ENCODE results near the gene EFCAB11.

The EFCAB11 gene

GRCh38 chr14:89775151-89775550, 179.4 kb downstream of the EFCAB11 start:
- no peaks in the 10 kb centered on the region for H3K27me3 Mint-ChIP-seq
- H3K27ac Mint-ChIP-seq = no peak overlapping the region
- H3K4me1 Mint-ChIP-seq (ENCODE audit: low read depth) = peaks cover 24% of the 10 kb centered on the region

GRCh38 chr14:89773644-89774316, 180.8 kb downstream of the EFCAB11 start:
- peak overlapping the region; percentile 64 for H3K4me3 Mint-ChIP-seq
- H3K27me3 Mint-ChIP-seq = no peaks in the 10 kb centered on the region
- peak overlapping the region; percentile 61 for H3K27ac Mint-ChIP-seq
- H3K9me3 Mint-ChIP-seq (ENCODE audit: low read depth) = no peaks in the 10 kb centered on the region
- H3K4me1 Mint-ChIP-seq (ENCODE audit: low read depth) = peaks cover 24% of the 10 kb centered on the region
- no peaks in the 10 kb centered on the region for H3K36me3 Mint-ChIP-seq

More at GRCh38 chr14:89775151-89775550, 179.4 kb downstream of the EFCAB11 start:
- H3K9me3 Mint-ChIP-seq (ENCODE audit: low read depth) = no peaks in the 10 kb centered on the region
- no peaks in the 10 kb centered on the region for H3K36me3 Mint-ChIP-seq
- H3K4me3 Mint-ChIP-seq = no peak overlapping the region

GRCh38 chr14:89773151-89773550, 181.4 kb downstream of the EFCAB11 start:
- peak overlapping the region; percentile 64 for H3K27ac Mint-ChIP-seq
- no peaks in the 10 kb centered on the region for H3K27me3 Mint-ChIP-seq
- no peaks in the 10 kb centered on the region for H3K36me3 Mint-ChIP-seq
- peaks cover 24% of the 10 kb centered on the region for H3K4me1 Mint-ChIP-seq (ENCODE audit: low read depth)
- H3K4me3 Mint-ChIP-seq = peak overlapping the region; percentile 64
- H3K9me3 Mint-ChIP-seq (ENCODE audit: low read depth) = no peaks in the 10 kb centered on the region

- no peaks in the 10 kb centered on the region for H3K36me3 Mint-ChIP-seq
- no peaks in the 10 kb centered on the region for H3K9me3 Mint-ChIP-seq (ENCODE audit: low read depth)
- H3K4me1 Mint-ChIP-seq (ENCODE audit: low read depth) = peaks cover 41% of the 10 kb centered on the region
- H3K27ac Mint-ChIP-seq = no peak overlapping the region
- H3K27me3 Mint-ChIP-seq = no peaks in the 10 kb centered on the region
- no peak overlapping the region for H3K4me3 Mint-ChIP-seq
Measured at GRCh38 chr14:89771251-89771650, 183.3 kb downstream of the EFCAB11 start.

- H3K36me3 Mint-ChIP-seq = peaks cover 4% of the 10 kb centered on the region
- peak overlapping the region; percentile 94 for H3K27ac Mint-ChIP-seq
- H3K4me3 Mint-ChIP-seq = peak overlapping the region; percentile 58
- peaks cover 47% of the 10 kb centered on the region for H3K4me1 Mint-ChIP-seq (ENCODE audit: low read depth)
- no peaks in the 10 kb centered on the region for H3K27me3 Mint-ChIP-seq
- H3K9me3 Mint-ChIP-seq (ENCODE audit: low read depth) = no peaks in the 10 kb centered on the region
Measured at GRCh38 chr14:89767861-89768268, 186.7 kb downstream of the EFCAB11 start.

GRCh38 chr14:89767131-89767530, 187.4 kb downstream of the EFCAB11 start:
- Mint-ChIP-seq H3K36me3 (peaks cover 4% of the 10 kb centered on the region), H3K27me3 (no peaks in the 10 kb centered on the region), H3K27ac (peak overlapping the region; percentile 94), H3K4me1 (ENCODE audit: low read depth) (peaks cover 49% of the 10 kb centered on the region), H3K4me3 (peak overlapping the region; percentile 58), H3K9me3 (ENCODE audit: low read depth) (no peaks in the 10 kb centered on the region)

- Mint-ChIP-seq H3K36me3 (peaks cover 4% of the 10 kb centered on the region), H3K4me3 (no peak overlapping the region)
Measured at GRCh38 chr14:89765346-89765745, 189.2 kb downstream of the EFCAB11 start.

GRCh38 chr14:89760086-89760485, 194.4 kb downstream of the EFCAB11 start:
- Mint-ChIP-seq H3K4me1 (ENCODE audit: low read depth) (peaks cover 28% of the 10 kb centered on the region), H3K4me3 (no peak overlapping the region), H3K27ac (no peak overlapping the region), H3K9me3 (ENCODE audit: low read depth) (peaks cover 5% of the 10 kb centered on the region), H3K27me3 (no peaks in the 10 kb centered on the region), H3K36me3 (peaks cover 8% of the 10 kb centered on the region)

More at GRCh38 chr14:89765346-89765745, 189.2 kb downstream of the EFCAB11 start:
- peaks cover 45% of the 10 kb centered on the region for H3K4me1 Mint-ChIP-seq (ENCODE audit: low read depth)
- H3K27ac Mint-ChIP-seq = no peak overlapping the region
- H3K9me3 Mint-ChIP-seq (ENCODE audit: low read depth) = no peaks in the 10 kb centered on the region
- H3K27me3 Mint-ChIP-seq = no peaks in the 10 kb centered on the region

- no peak overlapping the region for H3K27ac Mint-ChIP-seq
- H3K4me3 Mint-ChIP-seq = no peak overlapping the region
- peaks cover 7% of the 10 kb centered on the region for H3K36me3 Mint-ChIP-seq
- H3K9me3 Mint-ChIP-seq (ENCODE audit: low read depth) = peaks cover 5% of the 10 kb centered on the region
- H3K27me3 Mint-ChIP-seq = no peaks in the 10 kb centered on the region
- peaks cover 17% of the 10 kb centered on the region for H3K4me1 Mint-ChIP-seq (ENCODE audit: low read depth)
Measured at GRCh38 chr14:89757313-89757939, 197.1 kb downstream of the EFCAB11 start.

- H3K4me1 Mint-ChIP-seq (ENCODE audit: low read depth) = peaks cover 29% of the 10 kb centered on the region
- peaks cover 5% of the 10 kb centered on the region for H3K9me3 Mint-ChIP-seq (ENCODE audit: low read depth)
- H3K36me3 Mint-ChIP-seq = peaks cover 7% of the 10 kb centered on the region
- no peak overlapping the region for H3K27ac Mint-ChIP-seq
- H3K4me3 Mint-ChIP-seq = no peak overlapping the region
- H3K27me3 Mint-ChIP-seq = no peaks in the 10 kb centered on the region
Measured at GRCh38 chr14:89755816-89756215, 198.7 kb downstream of the EFCAB11 start.

- H3K4me3 Mint-ChIP-seq = no peak overlapping the region
- peaks cover 33% of the 10 kb centered on the region for H3K4me1 Mint-ChIP-seq (ENCODE audit: low read depth)
- no peak overlapping the region for H3K27ac Mint-ChIP-seq
- H3K27me3 Mint-ChIP-seq = no peaks in the 10 kb centered on the region
- H3K9me3 Mint-ChIP-seq (ENCODE audit: low read depth) = peaks cover 5% of the 10 kb centered on the region
- H3K36me3 Mint-ChIP-seq = peaks cover 7% of the 10 kb centered on the region
Measured at GRCh38 chr14:89753828-89754412, 200.6 kb downstream of the EFCAB11 start.

- peaks cover 11% of the 10 kb centered on the region for H3K9me3 Mint-ChIP-seq (ENCODE audit: low read depth)
- peak overlapping the region; percentile 85 for H3K27ac Mint-ChIP-seq
- peaks cover 5% of the 10 kb centered on the region for H3K36me3 Mint-ChIP-seq
- peaks cover 32% of the 10 kb centered on the region for H3K4me1 Mint-ChIP-seq (ENCODE audit: low read depth)
- peak overlapping the region; percentile 3 for H3K4me3 Mint-ChIP-seq
- H3K27me3 Mint-ChIP-seq = no peaks in the 10 kb centered on the region
Measured at GRCh38 chr14:89750908-89751392, 203.6 kb downstream of the EFCAB11 start.

- peaks cover 32% of the 10 kb centered on the region for H3K4me1 Mint-ChIP-seq (ENCODE audit: low read depth)
- peak overlapping the region; percentile 85 for H3K27ac Mint-ChIP-seq
- H3K4me3 Mint-ChIP-seq = peak overlapping the region; percentile 9
- H3K36me3 Mint-ChIP-seq = peaks cover 5% of the 10 kb centered on the region
- H3K9me3 Mint-ChIP-seq (ENCODE audit: low read depth) = peaks cover 11% of the 10 kb centered on the region
- H3K27me3 Mint-ChIP-seq = no peaks in the 10 kb centered on the region
Measured at GRCh38 chr14:89750281-89750755, 204.2 kb downstream of the EFCAB11 start.

GRCh38 chr14:89748004-89748403, 206.5 kb downstream of the EFCAB11 start:
- Mint-ChIP-seq H3K36me3 (peaks cover 3% of the 10 kb centered on the region), H3K27me3 (no peaks in the 10 kb centered on the region), H3K4me1 (ENCODE audit: low read depth) (peaks cover 33% of the 10 kb centered on the region), H3K9me3 (ENCODE audit: low read depth) (peaks cover 11% of the 10 kb centered on the region), H3K27ac (no peak overlapping the region), H3K4me3 (no peak overlapping the region)

- Mint-ChIP-seq H3K9me3 (ENCODE audit: low read depth) (peaks cover 11% of the 10 kb centered on the region), H3K27me3 (no peaks in the 10 kb centered on the region), H3K36me3 (peaks cover 3% of the 10 kb centered on the region), H3K27ac (no peak overlapping the region), H3K4me3 (no peak overlapping the region), H3K4me1 (ENCODE audit: low read depth) (peaks cover 32% of the 10 kb centered on the region)
Measured at GRCh38 chr14:89747126-89747525, 207.4 kb downstream of the EFCAB11 start.
